HEK293T (cell line): ENCODE results near the gene IL18BP.

Experiments
- CTCF ChIA-PET: fragments of 350-600 bp; formaldehyde crosslinking; extraction: SDS; loops from one replicate; lab custom pipeline; 2021; ENCODE audit warnings: antibody characterized with exemption, inconsistent platforms; lab: Yijun Ruan, JAX
- POLR2A ChIA-PET: fragments of 350-600 bp; formaldehyde crosslinking; extraction: SDS; loops from one replicate; lab custom pipeline; 2020; ENCODE audit warnings: antibody characterized with exemption, inconsistent platforms; lab: Yijun Ruan, JAX
- DNase-seq: peaks from one replicate; pipeline ENCODE4 v3.0.0; 2012; ENCODE audit warnings: mixed read lengths; ENCODE audit errors: extremely low spot score
- ARNT ChIP-seq: fragments of 450-650 bp; IDR thresholded peaks from 2 replicates; pipeline ENCODE4 v1.6.1; 2017; ENCODE audit warnings: mild to moderate bottlenecking
- BHLHE40 ChIP-seq: fragments of 450-650 bp; IDR thresholded peaks from 2 replicates; pipeline ENCODE4 v1.6.1; 2016; ENCODE audit warnings: mild to moderate bottlenecking, moderate library complexity, borderline replicate concordance
- CTBP1 ChIP-seq: fragments of 450-650 bp; IDR thresholded peaks from 2 replicates; pipeline ENCODE4 v1.6.1; 2016; ENCODE audit warnings: borderline replicate concordance
- ELF4 ChIP-seq: fragments of 450-650 bp; IDR thresholded peaks from 2 replicates; pipeline ENCODE4 v1.6.1; 2017; ENCODE audit warnings: antibody characterized with exemption
- FOXA1 ChIP-seq: fragments of 450-650 bp; IDR thresholded peaks from 2 replicates; pipeline ENCODE4 v1.6.1; 2016; ENCODE audit warnings: mild to moderate bottlenecking
- FOXK2 ChIP-seq: fragments of 450-650 bp; IDR thresholded peaks from 2 replicates; pipeline ENCODE4 v1.6.1; 2016; ENCODE audit warnings: mild to moderate bottlenecking
- FOXM1 ChIP-seq: fragments of 450-650 bp; IDR thresholded peaks from 2 replicates; pipeline ENCODE4 v1.6.1; 2017; ENCODE audit warnings: mild to moderate bottlenecking, borderline replicate concordance
- HDGF ChIP-seq: fragments of 450-650 bp; IDR thresholded peaks from 2 replicates; pipeline ENCODE4 v1.6.1; 2017; ENCODE audit warnings: antibody characterized with exemption, borderline replicate concordance
- L3MBTL2 ChIP-seq: fragments of 450-650 bp; conservative IDR thresholded peaks from 2 replicates; pipeline ENCODE4 v1.6.1; 2016; ENCODE audit warnings: mild to moderate bottlenecking
- LEF1 ChIP-seq: fragments of 450-650 bp; IDR thresholded peaks from 2 replicates; pipeline ENCODE4 v1.6.1; 2017; ENCODE audit warnings: mild to moderate bottlenecking, borderline replicate concordance
- NFRKB ChIP-seq: fragments of 450-650 bp; IDR thresholded peaks from 2 replicates; pipeline ENCODE4 v1.6.1; 2016; ENCODE audit warnings: mild to moderate bottlenecking, moderate library complexity
- SUZ12 ChIP-seq: fragments of 450-650 bp; IDR thresholded peaks from 2 replicates; pipeline ENCODE4 v1.6.1; 2016; ENCODE audit warnings: mild to moderate bottlenecking
- TARDBP ChIP-seq: fragments of 450-650 bp; IDR thresholded peaks from 2 replicates; pipeline ENCODE4 v1.6.1; 2016
- ZNF384 ChIP-seq: fragments of 450-650 bp; IDR thresholded peaks from 2 replicates; pipeline ENCODE4 v1.6.1; 2016
- TF ChIP-seq, protein P1 (sequence below): fragments of 450-650 bp; IDR thresholded peaks from 2 replicates; pipeline ENCODE4 v1.6.1; 2016

Gene IL18BP

DNA sequence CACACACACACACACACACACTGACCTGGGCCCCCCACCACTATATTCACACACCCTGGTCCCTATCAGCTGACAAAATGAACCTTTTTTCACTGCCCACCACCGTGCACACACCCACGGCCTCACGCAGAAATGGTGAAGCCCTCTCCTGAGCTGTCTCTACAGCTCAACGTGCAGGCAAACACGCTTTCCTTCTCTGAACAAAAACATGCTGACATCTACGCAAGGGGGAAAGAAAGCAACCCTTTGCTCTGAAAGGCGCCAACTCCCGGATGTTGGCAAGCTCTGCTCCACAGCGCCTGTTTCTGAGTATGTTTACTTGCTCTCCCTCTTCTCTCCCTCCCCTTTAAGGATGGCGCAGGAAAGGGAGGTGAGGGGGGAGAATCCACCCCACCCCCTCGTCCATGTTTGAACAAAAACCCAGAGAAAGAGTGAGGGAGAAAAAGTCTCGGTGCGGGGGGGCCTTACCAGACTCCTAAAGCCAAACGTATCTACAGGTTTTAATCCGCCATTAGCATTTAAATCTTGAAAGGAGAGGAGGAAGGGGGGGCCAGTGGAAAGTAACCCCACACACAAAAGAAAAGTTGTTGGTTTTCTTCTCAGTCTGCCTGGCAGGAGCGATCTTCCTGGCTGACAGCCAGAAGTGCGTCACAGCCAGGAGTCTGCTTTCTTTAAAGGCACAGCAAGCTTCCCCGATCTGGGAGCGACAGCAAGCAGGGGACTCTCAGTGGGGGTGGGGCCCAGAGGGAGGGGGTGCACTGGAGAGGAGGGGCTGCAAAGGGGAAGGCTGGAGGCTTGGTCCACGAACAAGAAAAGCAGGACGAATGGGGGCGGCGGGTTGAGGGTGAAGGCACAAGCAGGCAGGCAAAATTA is 42.0 kb downstream of the IL18BP start:
- POLR2A ChIA-PET = interaction anchor here (0.5 to 1.9 kb wide), 7 partner anchors 8 to 1117 kb away, joined by 3 to 6 read pairs (median 3); no protein-coding TSS in a partner anchor
- TF ChIP-seq, protein P1, sequence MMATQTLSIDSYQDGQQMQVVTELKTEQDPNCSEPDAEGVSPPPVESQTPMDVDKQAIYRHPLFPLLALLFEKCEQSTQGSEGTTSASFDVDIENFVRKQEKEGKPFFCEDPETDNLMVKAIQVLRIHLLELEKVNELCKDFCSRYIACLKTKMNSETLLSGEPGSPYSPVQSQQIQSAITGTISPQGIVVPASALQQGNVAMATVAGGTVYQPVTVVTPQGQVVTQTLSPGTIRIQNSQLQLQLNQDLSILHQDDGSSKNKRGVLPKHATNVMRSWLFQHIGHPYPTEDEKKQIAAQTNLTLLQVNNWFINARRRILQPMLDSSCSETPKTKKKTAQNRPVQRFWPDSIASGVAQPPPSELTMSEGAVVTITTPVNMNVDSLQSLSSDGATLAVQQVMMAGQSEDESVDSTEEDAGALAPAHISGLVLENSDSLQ = peak; percentile 61
- TF ChIP-seq ELF4 (no peak), HDGF (no peak), BHLHE40 (no peak), LEF1 (no peak), FOXM1 (peak; percentile 79; the same call in 1 of the 2 replicates)
- DNase-seq = peak; percentile 81
- CTCF ChIA-PET = interaction anchor here (0.6 to 1.3 kb wide), 4 partner anchors 15 to 338 kb away, joined by 3 to 10 read pairs (median 4); no protein-coding TSS in a partner anchor

DNA sequence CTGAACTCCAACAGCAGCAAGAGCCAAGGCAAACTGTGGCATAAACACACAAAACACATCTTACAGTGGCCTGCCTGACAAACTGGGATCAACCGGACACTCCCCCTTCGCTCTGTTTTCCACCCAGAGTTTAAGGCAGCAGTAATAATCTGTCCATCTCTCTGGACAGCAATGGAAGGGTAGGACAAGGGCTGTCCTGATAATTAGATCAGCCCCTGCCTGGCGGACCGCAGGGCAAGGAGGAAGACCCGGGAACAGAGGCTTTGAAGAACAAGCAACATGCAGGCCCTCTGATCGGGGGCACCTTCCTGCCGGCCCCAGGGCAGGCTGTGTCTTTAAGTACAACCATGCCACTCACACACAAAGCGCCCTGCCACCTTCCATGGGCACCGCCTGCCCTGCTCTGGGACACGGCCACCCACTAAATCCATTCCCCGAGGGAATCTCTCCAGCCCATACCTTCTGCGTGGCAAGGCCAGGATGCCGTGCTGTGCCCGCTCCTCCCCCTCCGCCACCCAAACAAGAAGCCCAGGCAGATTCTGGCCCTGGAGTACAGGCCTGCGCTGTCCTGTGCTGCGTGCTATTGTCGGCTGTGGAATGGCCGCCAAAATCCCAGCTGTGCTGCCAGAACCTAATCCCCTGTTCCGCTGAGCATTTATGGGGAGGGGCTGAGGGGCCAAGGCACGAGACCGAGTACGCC is 42.8 kb downstream of the IL18BP start:
- CTCF ChIA-PET = interaction anchor here (1.3 kb wide), 1 partner anchor 16 kb away, joined by 10 read pairs; no protein-coding TSS in a partner anchor
- TF ChIP-seq ELF4 = no peak
- no peak for TF ChIP-seq CTBP1
- TF ChIP-seq NFRKB = no peak
- no peak for TF ChIP-seq L3MBTL2
- no peak for TF ChIP-seq LEF1
- TF ChIP-seq FOXA1 = no peak
- TF ChIP-seq HDGF = no peak

DNA sequence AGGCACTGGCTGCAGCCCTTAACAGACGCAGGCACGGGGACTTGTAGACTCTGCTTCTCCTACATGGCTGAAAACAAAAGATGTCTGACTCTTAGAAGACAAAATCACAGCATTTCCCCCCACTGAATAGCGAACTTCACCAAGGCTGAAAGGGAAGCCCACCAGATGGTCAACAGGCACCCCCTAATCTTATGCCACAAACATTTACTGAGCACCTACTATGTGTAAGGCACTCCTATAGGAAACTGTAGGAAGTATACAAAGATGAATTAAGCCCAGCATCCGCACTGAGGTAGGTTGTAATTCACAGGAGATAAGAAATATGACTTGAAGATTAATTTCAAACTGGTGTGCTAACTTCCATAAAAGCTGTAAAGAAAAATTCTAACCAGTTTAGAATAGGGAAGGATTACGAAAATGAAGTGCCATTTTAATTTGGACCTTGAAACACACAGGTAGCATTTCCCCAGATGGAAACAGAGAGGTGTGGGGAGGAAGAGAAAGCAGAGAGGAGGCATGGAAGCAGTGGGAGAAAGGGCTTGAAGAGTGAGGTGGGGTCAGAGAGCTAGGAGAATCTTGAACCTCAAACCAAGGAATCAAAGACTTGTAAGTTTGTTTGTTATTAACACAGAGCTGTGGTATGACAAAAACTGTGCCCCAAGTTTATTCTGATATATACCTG is 43.5 kb downstream of the IL18BP start:
- DNase-seq = no peak
- CTCF ChIA-PET = no interaction called here
- no peak for TF ChIP-seq FOXK2
- POLR2A ChIA-PET = interaction anchor here (0.6 kb wide), 1 partner anchor 66 kb away, joined by 3 read pairs; no protein-coding TSS in a partner anchor

More for the DNA sequence above, 42.8 kb downstream of the IL18BP start:
- POLR2A ChIA-PET = interaction anchor here (0.6 to 1.9 kb wide), 3 partner anchors 9 to 67 kb away, joined by 3 to 6 read pairs (median 3); no protein-coding TSS in a partner anchor
- DNase-seq = peak; percentile 52

DNA sequence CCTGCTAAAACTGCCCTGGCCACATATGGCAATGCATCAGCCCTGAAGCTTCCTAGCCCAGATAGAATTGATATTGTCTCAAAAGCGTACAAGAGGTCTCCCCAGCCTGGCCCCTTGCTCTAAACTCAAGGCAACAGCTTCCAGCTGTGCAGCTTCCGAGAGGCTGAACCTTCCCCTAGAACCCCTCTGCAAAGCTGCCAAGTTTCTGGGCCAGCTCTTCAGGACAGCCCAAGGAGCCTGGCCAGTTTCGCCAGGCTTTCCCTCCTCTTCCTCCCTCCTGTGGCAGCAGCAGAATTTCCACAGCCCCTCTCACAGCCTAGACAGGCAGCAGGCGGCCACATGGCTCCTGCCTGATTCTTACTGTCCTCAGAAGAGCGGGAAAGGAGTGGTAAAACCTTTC is 47.1 kb downstream of the IL18BP start:
- TF ChIP-seq FOXA1 = no peak
- CTCF ChIA-PET = no interaction called here
- POLR2A ChIA-PET = no interaction called here
- DNase-seq = no peak

DNA sequence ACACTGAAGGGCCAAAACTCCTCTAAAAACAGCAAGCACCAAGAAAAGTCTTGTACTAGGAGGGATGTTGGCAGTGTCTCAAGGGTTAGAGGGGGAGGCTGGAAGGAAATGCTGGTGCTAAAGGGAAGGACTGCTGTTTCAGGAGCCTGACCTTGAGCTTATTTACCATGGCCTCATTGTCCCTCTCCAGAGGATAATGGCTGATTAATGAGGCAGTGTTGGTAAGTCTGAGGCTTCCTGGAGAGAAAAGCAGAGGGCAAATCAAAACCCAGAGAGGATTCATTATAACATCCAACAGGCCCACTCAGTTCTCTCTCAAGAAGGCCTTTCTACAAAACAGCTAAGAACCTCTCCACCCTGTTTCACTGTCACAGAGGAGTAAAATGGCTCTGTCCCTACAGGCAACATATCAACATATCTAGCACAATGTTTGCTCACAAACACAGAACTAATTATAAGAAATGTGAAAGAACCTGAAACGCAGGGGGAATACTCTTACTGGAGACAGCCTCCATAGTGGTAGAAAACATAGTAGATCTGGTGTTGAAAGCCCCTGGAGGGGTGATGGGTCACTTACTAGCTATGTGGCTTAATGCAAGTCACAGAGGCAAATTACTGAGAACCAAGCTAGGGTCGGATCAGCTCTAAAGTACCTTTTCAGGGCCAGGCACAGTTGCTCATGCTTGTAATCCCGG is 50.2 kb downstream of the IL18BP start:
- ChIA-PET POLR2A (interaction anchor here (0.9 kb wide), 1 partner anchor 10 kb away, joined by 3 read pairs; no protein-coding TSS in a partner anchor), CTCF (no interaction called here)
- TF ChIP-seq SUZ12 (no peak), ZNF384 (no peak), NFRKB (no peak), ELF4 (no peak), ARNT (no peak), FOXM1 (no peak), CTBP1 (no peak), LEF1 (no peak), HDGF (no peak), FOXK2 (no peak), BHLHE40 (no peak), TARDBP (no peak)
- TF ChIP-seq, protein P1 = no peak
- no peak for DNase-seq
